ENCODE measurements around the gene PLCG2.

The PLCG2 gene

GRCh38 chr16:81908466-81909262, 129.6 kb downstream of the PLCG2 start:
- no peak for DNase-seq (ENCODE audit: extremely low spot score)
- TF ChIP-seq PKNOX1 (IDR thresholded peaks at IDR 0.05) (no peak), NFRKB (IDR thresholded peaks at IDR 0.05) (no peak), ARNT (IDR thresholded peaks at IDR 0.05) (no peak), HDGF (IDR thresholded peaks at IDR 0.05; ENCODE audit: borderline replicate concordance) (no peak), ELF4 (IDR thresholded peaks at IDR 0.05) (no peak), CTBP1 (IDR thresholded peaks at IDR 0.05; ENCODE audit: borderline replicate concordance) (no peak), ZNF384 (IDR thresholded peaks at IDR 0.05) (no peak), LEF1 (IDR thresholded peaks at IDR 0.05; ENCODE audit: borderline replicate concordance) (no peak), TARDBP (IDR thresholded peaks at IDR 0.05) (no peak), L3MBTL2 (conservative IDR thresholded peaks at IDR 0.05) (no peak), FOXK2 (IDR thresholded peaks at IDR 0.05) (no peak), SUZ12 (IDR thresholded peaks at IDR 0.05) (no peak)
- ChIA-PET POLR2A (no interaction called here), CTCF (interaction anchor here (0.5 kb wide), 1 partner anchor 10 kb away, joined by 3 read pairs; no protein-coding TSS in a partner anchor)

DNA sequence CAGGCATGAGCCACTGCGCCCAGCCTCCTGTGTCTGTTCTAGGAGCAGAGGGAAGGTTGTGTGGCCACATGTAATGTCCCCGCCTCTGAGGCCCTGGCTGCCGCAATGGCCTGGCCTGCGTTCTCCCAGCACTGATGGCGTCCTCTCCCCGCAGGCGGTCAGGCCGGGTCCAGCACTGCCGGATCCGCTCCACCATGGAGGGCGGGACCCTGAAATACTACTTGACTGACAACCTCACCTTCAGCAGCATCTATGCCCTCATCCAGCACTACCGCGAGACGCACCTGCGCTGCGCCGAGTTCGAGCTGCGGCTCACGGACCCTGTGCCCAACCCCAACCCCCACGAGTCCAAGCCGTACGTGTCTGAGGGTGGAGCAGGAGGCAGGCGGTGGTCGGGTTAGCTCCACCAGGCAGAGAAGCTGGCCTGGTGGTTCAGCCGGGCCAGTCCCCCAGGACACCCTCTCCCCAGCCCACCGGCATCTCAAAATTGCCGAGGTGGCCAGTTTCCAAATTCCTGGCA, 131.3 kb downstream of the PLCG2 start:
- TF ChIP-seq ELF4 (IDR thresholded peaks at IDR 0.05) (no peak), BHLHE40 (IDR thresholded peaks at IDR 0.05; ENCODE audit: borderline replicate concordance) (no peak), SUZ12 (IDR thresholded peaks at IDR 0.05) (no peak), L3MBTL2 (conservative IDR thresholded peaks at IDR 0.05) (no peak), NFRKB (IDR thresholded peaks at IDR 0.05) (no peak), SP1 (IDR thresholded peaks at IDR 0.05) (no peak), TARDBP (IDR thresholded peaks at IDR 0.05) (no peak)
- ChIA-PET CTCF (interaction anchor here (0.7 kb wide), 1 partner anchor 21 kb away, joined by 3 read pairs; no protein-coding TSS in a partner anchor), POLR2A (no interaction called here)
- DNase-seq (ENCODE audit: extremely low spot score): no peak

DNA sequence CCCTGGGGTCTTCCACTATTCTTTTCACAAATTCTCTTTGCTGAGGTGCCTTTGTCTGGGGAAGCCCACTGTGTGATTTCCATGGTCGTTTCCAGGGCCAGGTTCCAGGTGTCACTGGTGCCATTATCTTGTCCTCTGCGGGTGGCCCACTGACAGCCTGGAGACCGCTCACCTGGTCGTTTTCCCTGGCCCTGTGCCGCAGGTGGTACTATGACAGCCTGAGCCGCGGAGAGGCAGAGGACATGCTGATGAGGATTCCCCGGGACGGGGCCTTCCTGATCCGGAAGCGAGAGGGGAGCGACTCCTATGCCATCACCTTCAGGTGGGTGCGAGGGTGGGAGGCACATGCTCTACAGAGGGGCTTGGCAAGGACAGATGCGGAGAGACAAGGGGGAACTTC, 133.3 kb downstream of the PLCG2 start:
- TF ChIP-seq NFRKB (IDR thresholded peaks at IDR 0.05) (no peak), BHLHE40 (IDR thresholded peaks at IDR 0.05; ENCODE audit: borderline replicate concordance) (no peak), LEF1 (IDR thresholded peaks at IDR 0.05; ENCODE audit: borderline replicate concordance) (no peak)
- ChIA-PET POLR2A (no interaction called here), CTCF (no interaction called here)
- no peak for DNase-seq (ENCODE audit: extremely low spot score)

- POLR2A ChIA-PET: no interaction called here
- CTCF ChIA-PET: no interaction called here
- no peak for DNase-seq (ENCODE audit: extremely low spot score)
- no peak for TF ChIP-seq ELF4 (IDR thresholded peaks at IDR 0.05)
- no peak for TF ChIP-seq FOXK2 (IDR thresholded peaks at IDR 0.05)
- no peak for TF ChIP-seq PKNOX1 (IDR thresholded peaks at IDR 0.05)
- no peak for TF ChIP-seq HDGF (IDR thresholded peaks at IDR 0.05; ENCODE audit: borderline replicate concordance)
- no peak for TF ChIP-seq FOXM1 (IDR thresholded peaks at IDR 0.05; ENCODE audit: borderline replicate concordance)
- TF ChIP-seq BHLHE40 (IDR thresholded peaks at IDR 0.05; ENCODE audit: borderline replicate concordance): no peak
- no peak for TF ChIP-seq NFRKB (IDR thresholded peaks at IDR 0.05)
- no peak for TF ChIP-seq SUZ12 (IDR thresholded peaks at IDR 0.05)
- no peak for TF ChIP-seq L3MBTL2 (conservative IDR thresholded peaks at IDR 0.05)
- TF ChIP-seq TARDBP (IDR thresholded peaks at IDR 0.05): no peak
- no peak for TF ChIP-seq SP1 (IDR thresholded peaks at IDR 0.05)
- TF ChIP-seq LEF1 (IDR thresholded peaks at IDR 0.05; ENCODE audit: borderline replicate concordance): no peak
- TF ChIP-seq CTBP1 (IDR thresholded peaks at IDR 0.05; ENCODE audit: borderline replicate concordance): no peak
- no peak for TF ChIP-seq ARNT (IDR thresholded peaks at IDR 0.05)
- TF ChIP-seq ZNF384 (IDR thresholded peaks at IDR 0.05): no peak
- TF ChIP-seq FOXA1 (IDR thresholded peaks at IDR 0.05): no peak
Measured at GRCh38 chr16:81913222-81913621, 134.1 kb downstream of the PLCG2 start.

- DNase-seq (ENCODE audit: extremely low spot score): no peak
- no peak for TF ChIP-seq LEF1 (IDR thresholded peaks at IDR 0.05; ENCODE audit: borderline replicate concordance)
- ChIA-PET CTCF (no interaction called here), POLR2A (no interaction called here)
Measured at GRCh38 chr16:81917375-81917774, 138.3 kb downstream of the PLCG2 start.

- ChIA-PET POLR2A (no interaction called here), CTCF (interaction anchor here (0.7 kb wide), 1 partner anchor 329 kb away, joined by 12 read pairs; no protein-coding TSS in a partner anchor)
- DNase-seq (ENCODE audit: extremely low spot score): no peak
- TF ChIP-seq FOXM1 (IDR thresholded peaks at IDR 0.05; ENCODE audit: borderline replicate concordance) (no peak), NFRKB (IDR thresholded peaks at IDR 0.05) (no peak), PKNOX1 (IDR thresholded peaks at IDR 0.05) (no peak), FOXK2 (IDR thresholded peaks at IDR 0.05) (no peak), ELF4 (IDR thresholded peaks at IDR 0.05) (no peak), ZNF384 (IDR thresholded peaks at IDR 0.05) (no peak), SUZ12 (IDR thresholded peaks at IDR 0.05) (no peak), ARNT (IDR thresholded peaks at IDR 0.05) (no peak)
Measured at GRCh38 chr16:81918927-81919326, 139.8 kb downstream of the PLCG2 start.

DNA sequence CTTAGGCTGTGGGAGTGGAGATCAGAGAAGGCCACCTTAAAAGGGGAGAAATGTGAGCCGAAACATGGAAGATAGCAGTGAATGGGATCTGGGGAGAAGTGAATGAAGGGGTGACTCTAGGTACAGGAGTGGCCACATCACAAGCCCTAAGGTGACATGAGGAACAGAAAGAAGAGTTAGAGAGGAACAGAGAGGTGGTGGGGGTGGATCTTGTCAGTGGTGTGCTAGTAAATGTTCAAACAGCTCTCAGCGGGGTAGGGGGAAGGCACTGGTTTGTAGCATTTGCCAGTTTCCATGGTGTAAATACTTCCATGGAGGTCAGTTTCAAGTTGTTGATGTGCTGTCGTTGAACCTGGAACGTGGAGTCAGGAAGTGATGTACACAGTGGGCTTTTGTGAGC, 141.4 kb downstream of the PLCG2 start:
- no peak for DNase-seq (ENCODE audit: extremely low spot score)
- TF ChIP-seq FOXA1 (IDR thresholded peaks at IDR 0.05) (no peak), NFRKB (IDR thresholded peaks at IDR 0.05) (no peak), SP1 (IDR thresholded peaks at IDR 0.05) (no peak), ELF4 (IDR thresholded peaks at IDR 0.05) (no peak), CTBP1 (IDR thresholded peaks at IDR 0.05; ENCODE audit: borderline replicate concordance) (no peak), ARNT (IDR thresholded peaks at IDR 0.05) (no peak), PKNOX1 (IDR thresholded peaks at IDR 0.05) (no peak), LEF1 (IDR thresholded peaks at IDR 0.05; ENCODE audit: borderline replicate concordance) (no peak), HDGF (IDR thresholded peaks at IDR 0.05; ENCODE audit: borderline replicate concordance) (no peak), ZNF384 (IDR thresholded peaks at IDR 0.05) (no peak), FOXM1 (IDR thresholded peaks at IDR 0.05; ENCODE audit: borderline replicate concordance) (no peak)
- ChIA-PET POLR2A (no interaction called here), CTCF (no interaction called here)
